Mesothelial cell of epicardium (in vitro differentiated cells): ENCODE results near the gene NTM. TPM values are rescaled to one million over a fixed set of nuclear protein-coding genes. Genes with fewer than 3 reads are reported as not detected.

Experiments used
- DNase-seq, 2 experiments: peaks; one replicate each; pipeline ENCODE4 v3.0.0; 2021; ENCODE audit warnings: low spot score in 2 of 2; ENCODE audit not compliant: unreplicated experiment in 2 of 2
- H3K27ac Mint-ChIP-seq: 2 replicates; pipeline ENCODE4 v1.8.0; 2021; ENCODE audit warnings: mixed read lengths
- H3K27me3 Mint-ChIP-seq: 2 replicates; pipeline ENCODE4 v1.8.0; 2021; ENCODE audit warnings: low read depth, mixed read lengths
- H3K36me3 Mint-ChIP-seq: 2 replicates; pipeline ENCODE4 v1.8.0; 2021; ENCODE audit warnings: mixed read lengths
- H3K4me1 Mint-ChIP-seq: 2 replicates; pipeline ENCODE4 v1.8.0; 2021; ENCODE audit warnings: mixed read lengths
- H3K4me3 Mint-ChIP-seq: 2 replicates; pipeline ENCODE4 v1.8.0; 2021; ENCODE audit warnings: mild to moderate bottlenecking, moderate library complexity, mixed read lengths
- H3K9me3 Mint-ChIP-seq: 2 replicates; pipeline ENCODE4 v1.8.0; 2021; ENCODE audit warnings: mixed read lengths
- total RNA-seq: library from RNA; stranded (reverse); gene quantifications from 3 replicates; pipeline ENCODE4 v1.2.1, GENCODE V29; 2021
- TF ChIP-seq, protein P1 (sequence below): fragments of 200-600 bp; sonication (generic); IDR thresholded peaks from one replicate; pipeline ENCODE4 v1.5.0; 2021; ENCODE audit warnings: antibody characterized with exemption; ENCODE audit not compliant: unreplicated experiment

Gene NTM
- total RNA-seq, 1 donor from 2014 or later, result 3.9 TPM

DNA sequence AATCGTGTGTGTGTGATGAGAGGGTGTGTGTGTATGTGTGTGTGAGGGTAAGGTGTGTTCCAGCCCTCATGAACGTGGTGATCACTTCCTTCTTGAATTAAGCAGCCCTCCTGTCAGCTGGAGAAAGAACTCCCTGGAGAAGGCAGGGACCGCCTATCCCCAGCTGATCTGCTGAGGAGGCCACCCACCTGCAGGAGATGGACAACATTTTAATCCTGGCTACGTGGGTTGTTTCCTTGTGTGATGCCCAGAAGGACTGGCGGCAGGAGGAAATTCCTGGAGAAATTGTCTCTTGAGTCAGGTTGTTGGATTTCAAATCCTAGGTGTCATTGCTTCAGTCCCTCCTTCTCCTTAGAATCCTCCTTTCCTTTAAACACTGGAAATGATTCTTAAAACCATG, 878.8 kb downstream of the NTM start:
- H3K27me3 Mint-ChIP-seq, result peaks cover 50% of the 10 kb centered on the region
- H3K4me3 Mint-ChIP-seq, result no peak overlapping the region
- peaks cover 11% of the 10 kb centered on the region for H3K9me3 Mint-ChIP-seq
- DNase-seq, result no peak
- no peaks in the 10 kb centered on the region for H3K4me1 Mint-ChIP-seq
- H3K27ac Mint-ChIP-seq, result no peak overlapping the region
- TF ChIP-seq, protein P1, sequence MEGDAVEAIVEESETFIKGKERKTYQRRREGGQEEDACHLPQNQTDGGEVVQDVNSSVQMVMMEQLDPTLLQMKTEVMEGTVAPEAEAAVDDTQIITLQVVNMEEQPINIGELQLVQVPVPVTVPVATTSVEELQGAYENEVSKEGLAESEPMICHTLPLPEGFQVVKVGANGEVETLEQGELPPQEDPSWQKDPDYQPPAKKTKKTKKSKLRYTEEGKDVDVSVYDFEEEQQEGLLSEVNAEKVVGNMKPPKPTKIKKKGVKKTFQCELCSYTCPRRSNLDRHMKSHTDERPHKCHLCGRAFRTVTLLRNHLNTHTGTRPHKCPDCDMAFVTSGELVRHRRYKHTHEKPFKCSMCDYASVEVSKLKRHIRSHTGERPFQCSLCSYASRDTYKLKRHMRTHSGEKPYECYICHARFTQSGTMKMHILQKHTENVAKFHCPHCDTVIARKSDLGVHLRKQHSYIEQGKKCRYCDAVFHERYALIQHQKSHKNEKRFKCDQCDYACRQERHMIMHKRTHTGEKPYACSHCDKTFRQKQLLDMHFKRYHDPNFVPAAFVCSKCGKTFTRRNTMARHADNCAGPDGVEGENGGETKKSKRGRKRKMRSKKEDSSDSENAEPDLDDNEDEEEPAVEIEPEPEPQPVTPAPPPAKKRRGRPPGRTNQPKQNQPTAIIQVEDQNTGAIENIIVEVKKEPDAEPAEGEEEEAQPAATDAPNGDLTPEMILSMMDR, result no peak
- no peaks in the 10 kb centered on the region for H3K36me3 Mint-ChIP-seq

DNA sequence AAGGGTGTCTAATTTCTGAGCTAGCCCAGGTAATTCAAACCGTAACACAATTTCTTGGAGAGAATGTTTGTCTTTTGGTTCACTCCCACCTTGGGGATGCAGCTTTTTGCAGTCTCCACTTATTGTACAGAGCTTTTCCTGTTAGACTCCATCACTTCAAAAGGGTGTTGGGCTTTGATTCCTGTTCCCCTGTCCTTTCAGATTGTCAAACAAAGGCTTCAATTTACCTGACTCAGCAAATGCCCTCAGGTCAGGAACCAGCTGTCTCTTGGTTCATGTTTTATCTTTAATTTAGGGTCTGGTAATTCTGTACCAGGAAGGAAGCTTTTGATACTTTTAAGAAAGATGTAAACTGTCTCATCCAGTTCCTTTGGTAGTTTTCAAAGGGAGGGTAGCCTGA, 880.6 kb downstream of the NTM start:
- Mint-ChIP-seq H3K4me1 (no peaks in the 10 kb centered on the region), H3K36me3 (no peaks in the 10 kb centered on the region), H3K27ac (no peak overlapping the region), H3K9me3 (peaks cover 11% of the 10 kb centered on the region), H3K27me3 (peaks cover 45% of the 10 kb centered on the region), H3K4me3 (no peak overlapping the region)
- TF ChIP-seq, protein P1, result no peak
- no peak for DNase-seq

- no peak overlapping the region for H3K27ac Mint-ChIP-seq
- H3K36me3 Mint-ChIP-seq, result no peaks in the 10 kb centered on the region
- TF ChIP-seq, protein P1, result no peak
- H3K4me3 Mint-ChIP-seq, result no peak overlapping the region
- H3K27me3 Mint-ChIP-seq, result peaks cover 39% of the 10 kb centered on the region
- H3K9me3 Mint-ChIP-seq, result peaks cover 11% of the 10 kb centered on the region
- no peaks in the 10 kb centered on the region for H3K4me1 Mint-ChIP-seq
- no peak for DNase-seq
Observed at GRCh38 chr11:132253469-132254264, 883.3 kb downstream of the NTM start.

- H3K27ac Mint-ChIP-seq, result no peak overlapping the region
- no peaks in the 10 kb centered on the region for H3K4me1 Mint-ChIP-seq
- peaks cover 41% of the 10 kb centered on the region for H3K27me3 Mint-ChIP-seq
- H3K9me3 Mint-ChIP-seq, result peaks cover 9% of the 10 kb centered on the region
- no peak overlapping the region for H3K4me3 Mint-ChIP-seq
- no peaks in the 10 kb centered on the region for H3K36me3 Mint-ChIP-seq
- TF ChIP-seq, protein P1, result no peak
- DNase-seq, result no peak
Observed at GRCh38 chr11:132254906-132255305, 884.5 kb downstream of the NTM start.

- Mint-ChIP-seq H3K9me3 (no peaks in the 10 kb centered on the region), H3K4me1 (no peaks in the 10 kb centered on the region), H3K27me3 (peaks cover 48% of the 10 kb centered on the region), H3K27ac (no peak overlapping the region), H3K4me3 (no peak overlapping the region), H3K36me3 (no peaks in the 10 kb centered on the region)
- no peak for DNase-seq
- TF ChIP-seq, protein P1, result no peak
Observed at GRCh38 chr11:132256528-132257279, 886.3 kb downstream of the NTM start.
